HUDEP-2 (cell line): ENCODE measurements around the gene DOCK4.

ENCODE experiments used
- DNase-seq, 76 experiments: peaks; one replicate each; lab custom pipeline; 2025; ENCODE audit not compliant: unreplicated experiment in 76 of 76; lab: John Stamatoyannopoulos, UW

Gene DOCK4

GRCh38 chr7:111840528-111840927 lies 365.7 kb downstream of the DOCK4 start:
- DNase-seq = no peak

- no peak for DNase-seq
Measured at GRCh38 chr7:111839261-111839660, 366.9 kb downstream of the DOCK4 start.

- no peak for DNase-seq
Measured at GRCh38 chr7:111836592-111836991, 369.6 kb downstream of the DOCK4 start.

- DNase-seq = no peak
Measured at GRCh38 chr7:111835066-111835465, 371.1 kb downstream of the DOCK4 start.

- DNase-seq = no peak
Measured at GRCh38 chr7:111834367-111834766, 371.8 kb downstream of the DOCK4 start.

GRCh38 chr7:111833466-111833865 lies 372.7 kb downstream of the DOCK4 start:
- DNase-seq = no peak

- no peak for DNase-seq
Measured at GRCh38 chr7:111832174-111832573, 374.0 kb downstream of the DOCK4 start.

GRCh38 chr7:111829221-111829620 lies 377.0 kb downstream of the DOCK4 start:
- no peak for DNase-seq

- DNase-seq = no peak
Measured at GRCh38 chr7:111827863-111828504, 378.2 kb downstream of the DOCK4 start.

- no peak for DNase-seq
Measured at GRCh38 chr7:111825046-111825445, 381.2 kb downstream of the DOCK4 start.

- DNase-seq = no peak
Measured at GRCh38 chr7:111823826-111824225, 382.4 kb downstream of the DOCK4 start.

GRCh38 chr7:111821046-111821445 lies 385.2 kb downstream of the DOCK4 start:
- DNase-seq = no peak

- DNase-seq = no peak
Measured at GRCh38 chr7:111820621-111821020, 385.6 kb downstream of the DOCK4 start.

GRCh38 chr7:111820121-111820520 lies 386.1 kb downstream of the DOCK4 start:
- DNase-seq = no peak

GRCh38 chr7:111815354-111815753 lies 390.8 kb downstream of the DOCK4 start:
- no peak for DNase-seq

- DNase-seq = no peak
Measured at GRCh38 chr7:111813306-111813705, 392.9 kb downstream of the DOCK4 start.

GRCh38 chr7:111806232-111806631 lies 400.0 kb downstream of the DOCK4 start:
- DNase-seq = no peak

- no peak for DNase-seq
Measured at GRCh38 chr7:111803015-111803758, 403.0 kb downstream of the DOCK4 start.

GRCh38 chr7:111802194-111802772 lies 403.9 kb downstream of the DOCK4 start:
- DNase-seq = no peak

GRCh38 chr7:111801277-111801676 lies 404.9 kb downstream of the DOCK4 start:
- peak in 1 of 76 experiments; percentile 0 for DNase-seq

GRCh38 chr7:111796671-111797070 lies 409.5 kb downstream of the DOCK4 start:
- DNase-seq = peak in 1 of 76 experiments; percentile 0

GRCh38 chr7:111789870-111790269 lies 416.3 kb downstream of the DOCK4 start:
- no peak for DNase-seq
